GM23338 (cell line): ENCODE results near the gene FBLN2.

ENCODE experiments used
- EZH2 ChIP-seq: fragments of 200-600 bp; sonication (generic); IDR thresholded peaks from one replicate; pipeline ENCODE4 v1.8.0; 2017; ENCODE audit warnings: antibody characterized with exemption, mild to moderate bottlenecking, low read depth; ENCODE audit not compliant: unreplicated experiment
- EZH2phosphoT487 ChIP-seq: fragments of 200-600 bp; sonication (generic); IDR thresholded peaks from one replicate; pipeline ENCODE4 v1.8.1; 2018; ENCODE audit warnings: antibody characterized with exemption; ENCODE audit not compliant: unreplicated experiment
- JUNB ChIP-seq: IDR thresholded peaks from one replicate; pipeline ENCODE4 v1.6.1; 2016; ENCODE audit warnings: antibody characterized with exemption; ENCODE audit not compliant: unreplicated experiment
- NANOG ChIP-seq: IDR thresholded peaks from 2 replicates; pipeline ENCODE4 v1.6.1; 2016; ENCODE audit warnings: antibody characterized with exemption, borderline replicate concordance
- POLR2AphosphoS5 ChIP-seq: IDR thresholded peaks from 2 replicates; pipeline ENCODE4 v1.6.1; 2016; ENCODE audit warnings: antibody characterized with exemption, low read depth
- TF ChIP-seq, protein P1 (sequence below), 2 experiments: fragments of 200-600 bp in 1 of 2; sonication (generic) in 1 of 2; conservative IDR thresholded peaks; 2 replicates each; pipeline versions ENCODE4 v1.5.1 to v1.6.1; 2016 to 2017; ENCODE audit warnings: antibody characterized with exemption in 2 of 2, low read depth in 2 of 2, mild to moderate bottlenecking in 2 of 2, moderate library complexity in 1 of 2
- TF ChIP-seq, protein P2 (sequence below): IDR thresholded peaks from one replicate; pipeline ENCODE4 v1.6.1; 2018; ENCODE audit warnings: antibody characterized with exemption; ENCODE audit not compliant: unreplicated experiment
- TF ChIP-seq, protein P3 (sequence below): IDR thresholded peaks from 2 replicates; pipeline ENCODE4 v1.6.1; 2016; ENCODE audit warnings: antibody characterized with exemption

DNA sequence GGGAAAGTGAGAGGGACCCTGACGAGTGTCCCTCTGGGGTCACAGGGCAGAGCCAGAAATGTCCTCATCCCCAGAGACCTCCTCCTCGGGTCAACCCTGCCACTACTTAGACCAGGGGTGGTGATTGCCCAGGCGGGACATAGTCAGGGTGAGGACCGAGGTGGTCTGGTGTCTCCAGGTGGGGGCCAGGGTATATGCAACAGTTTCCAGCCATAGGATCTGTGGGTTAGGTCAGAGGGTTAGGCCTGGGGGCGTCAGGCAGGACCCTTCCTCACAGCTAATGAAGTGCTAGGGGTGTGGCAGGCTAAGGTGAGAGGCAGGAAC is 22.3 kb upstream of the FBLN2 start:
- TF ChIP-seq, protein P1, sequence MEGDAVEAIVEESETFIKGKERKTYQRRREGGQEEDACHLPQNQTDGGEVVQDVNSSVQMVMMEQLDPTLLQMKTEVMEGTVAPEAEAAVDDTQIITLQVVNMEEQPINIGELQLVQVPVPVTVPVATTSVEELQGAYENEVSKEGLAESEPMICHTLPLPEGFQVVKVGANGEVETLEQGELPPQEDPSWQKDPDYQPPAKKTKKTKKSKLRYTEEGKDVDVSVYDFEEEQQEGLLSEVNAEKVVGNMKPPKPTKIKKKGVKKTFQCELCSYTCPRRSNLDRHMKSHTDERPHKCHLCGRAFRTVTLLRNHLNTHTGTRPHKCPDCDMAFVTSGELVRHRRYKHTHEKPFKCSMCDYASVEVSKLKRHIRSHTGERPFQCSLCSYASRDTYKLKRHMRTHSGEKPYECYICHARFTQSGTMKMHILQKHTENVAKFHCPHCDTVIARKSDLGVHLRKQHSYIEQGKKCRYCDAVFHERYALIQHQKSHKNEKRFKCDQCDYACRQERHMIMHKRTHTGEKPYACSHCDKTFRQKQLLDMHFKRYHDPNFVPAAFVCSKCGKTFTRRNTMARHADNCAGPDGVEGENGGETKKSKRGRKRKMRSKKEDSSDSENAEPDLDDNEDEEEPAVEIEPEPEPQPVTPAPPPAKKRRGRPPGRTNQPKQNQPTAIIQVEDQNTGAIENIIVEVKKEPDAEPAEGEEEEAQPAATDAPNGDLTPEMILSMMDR (conservative IDR thresholded peaks at IDR 0.05; ENCODE audit: low read depth in 2 of 2) = no peak
- TF ChIP-seq, protein P2, sequence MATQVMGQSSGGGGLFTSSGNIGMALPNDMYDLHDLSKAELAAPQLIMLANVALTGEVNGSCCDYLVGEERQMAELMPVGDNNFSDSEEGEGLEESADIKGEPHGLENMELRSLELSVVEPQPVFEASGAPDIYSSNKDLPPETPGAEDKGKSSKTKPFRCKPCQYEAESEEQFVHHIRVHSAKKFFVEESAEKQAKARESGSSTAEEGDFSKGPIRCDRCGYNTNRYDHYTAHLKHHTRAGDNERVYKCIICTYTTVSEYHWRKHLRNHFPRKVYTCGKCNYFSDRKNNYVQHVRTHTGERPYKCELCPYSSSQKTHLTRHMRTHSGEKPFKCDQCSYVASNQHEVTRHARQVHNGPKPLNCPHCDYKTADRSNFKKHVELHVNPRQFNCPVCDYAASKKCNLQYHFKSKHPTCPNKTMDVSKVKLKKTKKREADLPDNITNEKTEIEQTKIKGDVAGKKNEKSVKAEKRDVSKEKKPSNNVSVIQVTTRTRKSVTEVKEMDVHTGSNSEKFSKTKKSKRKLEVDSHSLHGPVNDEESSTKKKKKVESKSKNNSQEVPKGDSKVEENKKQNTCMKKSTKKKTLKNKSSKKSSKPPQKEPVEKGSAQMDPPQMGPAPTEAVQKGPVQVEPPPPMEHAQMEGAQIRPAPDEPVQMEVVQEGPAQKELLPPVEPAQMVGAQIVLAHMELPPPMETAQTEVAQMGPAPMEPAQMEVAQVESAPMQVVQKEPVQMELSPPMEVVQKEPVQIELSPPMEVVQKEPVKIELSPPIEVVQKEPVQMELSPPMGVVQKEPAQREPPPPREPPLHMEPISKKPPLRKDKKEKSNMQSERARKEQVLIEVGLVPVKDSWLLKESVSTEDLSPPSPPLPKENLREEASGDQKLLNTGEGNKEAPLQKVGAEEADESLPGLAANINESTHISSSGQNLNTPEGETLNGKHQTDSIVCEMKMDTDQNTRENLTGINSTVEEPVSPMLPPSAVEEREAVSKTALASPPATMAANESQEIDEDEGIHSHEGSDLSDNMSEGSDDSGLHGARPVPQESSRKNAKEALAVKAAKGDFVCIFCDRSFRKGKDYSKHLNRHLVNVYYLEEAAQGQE = no peak
- TF ChIP-seq POLR2AphosphoS5 = no peak
- TF ChIP-seq EZH2 = no peak
- TF ChIP-seq JUNB = no peak
- no peak for TF ChIP-seq NANOG
- TF ChIP-seq, protein P3, sequence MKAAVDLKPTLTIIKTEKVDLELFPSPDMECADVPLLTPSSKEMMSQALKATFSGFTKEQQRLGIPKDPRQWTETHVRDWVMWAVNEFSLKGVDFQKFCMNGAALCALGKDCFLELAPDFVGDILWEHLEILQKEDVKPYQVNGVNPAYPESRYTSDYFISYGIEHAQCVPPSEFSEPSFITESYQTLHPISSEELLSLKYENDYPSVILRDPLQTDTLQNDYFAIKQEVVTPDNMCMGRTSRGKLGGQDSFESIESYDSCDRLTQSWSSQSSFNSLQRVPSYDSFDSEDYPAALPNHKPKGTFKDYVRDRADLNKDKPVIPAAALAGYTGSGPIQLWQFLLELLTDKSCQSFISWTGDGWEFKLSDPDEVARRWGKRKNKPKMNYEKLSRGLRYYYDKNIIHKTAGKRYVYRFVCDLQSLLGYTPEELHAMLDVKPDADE = no peak
- no peak for TF ChIP-seq EZH2phosphoT487
